KBM-7 (cell line): ENCODE results near the gene STXBP3.
"Not testable (repeated sequence)": the region's sequence is repeated elsewhere in the genome, so short reads cannot be mapped to it uniquely, and the experiment has no call there.

Experiments used
- DNase-seq: peaks from one replicate; pipeline ENCODE4 v3.0.0-alpha.2; 2015
- in situ Hi-C: fragments of 300-500 bp; cut with MboI; formaldehyde crosslinking; loops from 2 replicates; pipeline ENCODE4 v1.14.3; 2020; ENCODE audit warnings: low sequenced_read_pairs, low pct_unique_long_range_greater_than_20kb, mixed read lengths

The STXBP3 gene, protein sequence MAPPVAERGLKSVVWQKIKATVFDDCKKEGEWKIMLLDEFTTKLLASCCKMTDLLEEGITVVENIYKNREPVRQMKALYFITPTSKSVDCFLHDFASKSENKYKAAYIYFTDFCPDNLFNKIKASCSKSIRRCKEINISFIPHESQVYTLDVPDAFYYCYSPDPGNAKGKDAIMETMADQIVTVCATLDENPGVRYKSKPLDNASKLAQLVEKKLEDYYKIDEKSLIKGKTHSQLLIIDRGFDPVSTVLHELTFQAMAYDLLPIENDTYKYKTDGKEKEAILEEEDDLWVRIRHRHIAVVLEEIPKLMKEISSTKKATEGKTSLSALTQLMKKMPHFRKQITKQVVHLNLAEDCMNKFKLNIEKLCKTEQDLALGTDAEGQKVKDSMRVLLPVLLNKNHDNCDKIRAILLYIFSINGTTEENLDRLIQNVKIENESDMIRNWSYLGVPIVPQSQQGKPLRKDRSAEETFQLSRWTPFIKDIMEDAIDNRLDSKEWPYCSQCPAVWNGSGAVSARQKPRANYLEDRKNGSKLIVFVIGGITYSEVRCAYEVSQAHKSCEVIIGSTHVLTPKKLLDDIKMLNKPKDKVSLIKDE

DNA sequence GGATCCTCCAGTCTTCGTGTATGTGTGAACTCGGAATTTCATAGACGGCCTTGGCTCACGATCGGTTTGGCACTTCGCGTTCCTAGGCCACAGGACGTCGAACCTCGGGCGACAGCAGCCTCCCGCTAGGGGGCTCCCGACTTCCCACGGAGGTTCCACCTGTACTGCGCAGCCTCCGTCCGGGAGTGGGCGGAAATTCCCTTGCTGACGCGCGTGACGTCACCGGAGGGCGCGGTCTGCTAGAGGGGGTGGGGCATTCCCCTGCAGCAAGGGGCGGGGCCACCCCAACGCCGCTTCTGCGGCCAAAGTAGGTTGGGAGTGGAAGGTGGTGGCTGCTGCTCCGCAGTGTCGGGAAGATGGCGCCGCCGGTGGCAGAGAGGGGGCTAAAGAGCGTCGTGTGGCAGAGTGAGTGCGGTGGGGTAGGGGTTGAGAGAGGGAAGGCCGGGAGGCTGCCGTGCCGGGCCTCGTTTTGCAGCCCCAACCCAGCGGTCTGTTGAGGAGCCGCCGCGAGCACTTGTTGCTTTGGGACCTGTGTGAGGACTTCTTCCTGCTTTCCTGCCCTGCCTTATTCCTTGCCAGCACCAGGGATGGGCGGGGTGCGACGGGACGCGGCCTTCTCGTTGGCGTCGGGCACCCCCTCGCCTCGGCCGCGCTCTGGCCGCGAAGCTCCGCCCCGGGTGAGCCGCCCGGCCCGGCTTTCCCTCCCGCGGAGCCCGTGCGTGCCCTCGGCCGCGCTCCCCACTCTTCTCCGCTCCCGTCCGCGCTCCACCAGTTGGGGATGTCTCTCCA is at the start of gene STXBP3:
Gene STXBP3, plus strand, starts transcription at position 293 of the 789 bp plus-strand sequence. Its CDS starts 64 bp downstream, at position 357.
- in situ Hi-C loops = no loop called here
- peak; percentile 98 for DNase-seq

DNA sequence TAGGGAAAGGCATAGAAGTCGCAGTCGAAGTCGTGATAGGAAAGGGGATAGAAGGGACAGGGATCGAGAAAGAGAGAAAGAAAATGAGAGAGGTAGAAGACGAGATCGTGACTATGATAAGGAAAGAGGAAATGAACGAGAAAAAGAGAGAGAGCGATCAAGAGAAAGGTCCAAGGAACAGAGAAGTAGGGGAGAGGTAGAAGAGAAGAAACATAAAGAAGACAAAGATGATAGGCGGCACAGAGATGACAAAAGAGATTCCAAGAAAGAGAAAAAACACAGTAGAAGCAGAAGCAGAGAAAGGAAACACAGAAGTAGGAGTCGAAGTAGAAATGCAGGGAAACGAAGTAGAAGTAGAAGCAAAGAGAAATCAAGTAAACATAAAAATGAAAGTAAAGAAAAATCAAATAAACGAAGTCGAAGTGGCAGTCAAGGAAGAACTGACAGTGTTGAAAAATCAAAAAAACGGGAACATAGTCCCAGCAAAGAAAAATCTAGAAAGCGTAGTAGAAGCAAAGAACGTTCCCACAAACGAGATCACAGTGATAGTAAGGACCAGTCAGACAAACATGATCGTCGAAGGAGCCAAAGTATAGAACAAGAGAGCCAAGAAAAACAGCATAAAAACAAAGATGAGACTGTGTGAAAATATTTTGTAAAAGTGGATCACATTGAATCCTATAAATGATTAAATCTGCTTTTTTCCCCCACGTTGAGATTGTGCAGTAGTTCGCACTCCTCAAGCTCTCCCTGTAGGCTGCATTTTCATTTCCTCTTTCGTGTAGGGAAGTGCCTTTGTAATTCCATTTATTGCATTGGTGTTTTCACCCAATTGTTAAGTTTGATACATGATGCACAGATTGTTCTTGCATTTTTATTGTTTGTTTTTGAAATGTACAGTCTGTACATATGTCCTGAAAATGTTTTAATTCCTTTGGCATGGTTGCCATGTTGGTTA is 46.8 kb upstream of the STXBP3 start:
- DNase-seq = no peak
- in situ Hi-C loops = no loop called here

DNA sequence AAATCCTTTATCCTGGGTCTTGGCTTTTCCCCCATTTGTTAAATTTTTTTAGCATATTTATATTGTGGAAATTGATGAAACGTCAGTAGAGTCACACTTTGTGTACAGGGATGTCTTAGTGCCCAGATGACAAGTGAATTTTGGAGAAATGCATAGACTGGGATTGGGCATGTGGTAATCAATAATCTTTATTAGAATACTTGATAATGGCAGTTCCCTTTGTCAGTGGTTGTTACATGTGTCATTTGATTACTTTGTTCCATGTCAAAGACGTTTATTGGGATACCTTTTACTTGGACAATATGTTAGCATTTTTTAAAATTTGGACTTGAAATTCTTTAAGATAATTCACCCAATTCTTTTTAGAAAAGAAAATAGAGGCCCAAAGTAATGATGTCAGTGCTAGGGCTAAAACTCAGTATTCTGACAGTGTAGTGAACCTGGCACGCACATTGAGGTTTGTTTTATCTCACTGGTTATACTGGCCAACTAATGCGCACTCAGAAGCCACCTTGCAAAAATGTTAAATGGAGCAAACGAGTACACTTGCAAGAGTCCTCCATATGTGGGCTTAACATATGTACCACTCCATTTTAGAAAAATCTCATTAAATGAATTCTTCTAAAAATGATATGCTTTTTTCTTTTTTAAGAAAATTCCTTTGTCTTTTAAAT is 45.2 kb upstream of the STXBP3 start:
- in situ Hi-C loops = no loop called here
- DNase-seq = no peak

DNA sequence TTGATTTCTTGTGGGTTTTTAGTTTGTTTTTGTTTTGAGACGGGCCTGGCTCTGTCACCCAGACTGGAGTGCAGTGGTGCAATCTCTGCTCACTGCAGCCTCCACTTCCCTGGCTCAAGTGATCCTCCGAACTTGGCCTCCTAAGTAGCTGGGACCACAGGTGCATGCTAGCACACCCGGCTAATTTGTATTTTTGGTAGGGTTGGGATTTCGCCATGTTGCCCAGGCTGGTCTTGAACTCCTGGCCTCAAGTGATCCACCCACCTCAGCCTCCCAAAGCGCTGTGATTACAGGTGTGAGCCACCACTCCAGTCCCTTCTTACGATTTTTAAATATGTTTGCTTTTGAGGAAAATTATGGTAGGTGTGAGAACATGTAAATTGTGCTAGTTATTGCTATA is 44.4 kb upstream of the STXBP3 start:
- DNase-seq, in situ Hi-C loops: not testable (repeated sequence)

DNA sequence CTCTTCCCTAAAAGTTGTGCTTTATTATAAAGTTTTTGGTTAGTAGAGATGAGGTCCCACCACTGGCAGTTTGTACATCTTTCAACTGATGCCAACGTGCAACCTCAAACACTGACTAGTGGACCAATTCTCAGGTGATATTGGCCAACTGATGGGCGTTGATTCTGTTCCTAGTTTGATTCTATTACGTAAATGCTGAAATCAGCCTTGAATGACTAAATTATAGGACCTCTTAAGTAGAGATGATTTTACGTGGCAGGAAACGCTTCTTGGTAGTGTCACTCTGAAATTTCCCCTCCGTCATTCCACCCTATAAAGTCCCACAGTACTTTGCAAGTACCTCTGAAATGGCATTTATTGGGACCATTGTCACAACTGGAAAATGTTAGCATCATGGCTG is 42.5 kb upstream of the STXBP3 start:
- in situ Hi-C loops = no loop called here
- no peak for DNase-seq

- no peak for DNase-seq
Measured at GRCh38 chr1:108704496-108704895, 42.0 kb upstream of the STXBP3 start.

GRCh38 chr1:108706643-108707042 is 39.8 kb upstream of the STXBP3 start:
- in situ Hi-C loops = no loop called here
- DNase-seq = no peak

More at GRCh38 chr1:108704496-108704895, 42.0 kb upstream of the STXBP3 start:
- in situ Hi-C loops = no loop called here

DNA sequence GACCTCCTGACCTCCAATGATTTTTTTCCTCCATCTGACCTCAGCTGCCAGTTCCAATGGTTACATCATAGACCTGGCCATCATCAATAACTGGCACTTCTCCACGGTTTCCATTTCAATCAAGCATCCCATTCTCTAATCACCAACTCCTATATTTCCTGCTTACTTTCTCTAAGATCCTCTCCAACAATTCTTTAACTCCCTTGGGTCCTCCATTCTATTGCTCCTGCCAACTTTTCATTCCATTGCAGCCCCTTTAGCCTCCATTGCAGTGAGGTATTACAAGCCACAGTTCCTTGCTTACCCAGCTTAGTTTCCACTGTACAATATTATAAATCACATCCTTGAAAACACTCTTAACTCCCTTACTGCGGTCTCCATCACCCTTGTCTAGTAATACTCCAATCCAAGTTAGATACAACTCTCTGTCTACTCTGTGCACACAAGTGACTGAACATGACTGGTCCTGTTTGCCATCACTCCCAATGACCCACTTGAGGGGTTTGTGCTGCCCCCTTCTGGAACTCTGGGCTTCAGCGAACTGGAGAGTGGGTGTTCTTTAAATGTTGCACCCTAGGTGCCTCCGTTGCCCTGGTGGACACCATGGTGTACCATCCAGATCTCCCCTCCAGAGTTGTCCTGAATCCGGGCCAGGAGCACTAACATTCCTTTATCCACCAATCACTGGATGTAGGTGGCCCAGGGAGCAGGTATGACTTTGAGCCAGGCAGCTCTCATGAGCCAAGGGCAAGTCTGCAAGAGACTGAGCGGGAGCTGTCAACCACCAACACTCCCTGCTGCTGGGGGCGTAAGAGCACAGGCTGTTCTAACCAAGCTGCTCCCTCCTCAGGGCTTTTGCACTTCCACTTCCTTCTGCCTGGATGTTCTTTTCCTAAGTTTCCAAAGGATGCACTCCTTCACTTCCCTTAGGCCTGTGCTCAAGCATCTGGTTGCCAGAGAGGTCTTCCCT is 37.5 kb upstream of the STXBP3 start:
- DNase-seq = peak; percentile 58
- in situ Hi-C loops = no loop called here

- no peak for DNase-seq
- in situ Hi-C loops = no loop called here
Measured at GRCh38 chr1:108712606-108713150, 33.8 kb upstream of the STXBP3 start, which contains the start of gene FNDC7. FNDC7 (plus strand) TSS chr1:108712908; CDS start chr1:108712934, 26 bp downstream.

GRCh38 chr1:108715932-108716331 is 30.5 kb upstream of the STXBP3 start:
- DNase-seq = no peak
- in situ Hi-C loops = no loop called here

- DNase-seq = no peak
- in situ Hi-C loops = no loop called here
Measured at GRCh38 chr1:108716437-108717230, 29.8 kb upstream of the STXBP3 start.

- in situ Hi-C loops = no loop called here
- DNase-seq = no peak
Measured at GRCh38 chr1:108717774-108718316, 28.6 kb upstream of the STXBP3 start.

- in situ Hi-C loops = no loop called here
- DNase-seq = no peak
Measured at GRCh38 chr1:108718927-108719655, 27.4 kb upstream of the STXBP3 start.

- no peak for DNase-seq
- in situ Hi-C loops = no loop called here
Measured at GRCh38 chr1:108719656-108720435, 26.6 kb upstream of the STXBP3 start.

DNA sequence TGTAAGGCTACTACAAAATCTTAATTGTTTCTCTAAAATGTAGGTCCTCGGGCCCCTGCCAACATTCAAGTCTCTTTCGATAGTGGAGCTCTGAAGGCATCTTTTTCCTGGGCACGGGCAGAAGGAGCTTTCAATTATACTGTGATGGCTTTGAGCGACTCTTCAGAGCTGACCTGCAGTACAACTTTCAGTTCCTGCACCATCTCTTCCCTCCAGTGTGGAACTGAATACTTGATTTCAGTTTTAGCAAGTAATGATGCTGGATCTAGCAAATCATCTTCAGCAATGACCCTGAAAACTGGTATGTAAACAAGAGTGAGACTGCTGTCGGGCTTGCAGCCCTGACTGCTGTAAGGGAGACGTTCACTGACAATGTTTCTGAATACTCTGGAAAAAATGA is 24.2 kb upstream of the STXBP3 start:
- in situ Hi-C loops = no loop called here
- DNase-seq = no peak
